Natural killer cell (primary cell): ENCODE data around the gene METTL25B. TPM values are rescaled to one million over a fixed set of nuclear protein-coding genes. Genes with fewer than 3 reads are reported as not detected.

ENCODE experiments used
- ATAC-seq, 3 donors: fragments of 150-1000 bp in 2 of 3; fragments of 200-7000 bp in 1 of 3; cut with Tn5 transposase; 1 replicate in 1 of 3; 2 replicates in 2 of 3; pipeline ENCODE4 v1.10.0; 2021; ENCODE audit warnings: mild to moderate bottlenecking in 2 of 3, moderate library complexity in 2 of 3
- DNase-seq, 2 donors: peaks; one replicate each; pipeline versions ENCODE4 v3.0.0 to v3.0.0-alpha.2; 2013 to 2021; ENCODE audit warnings: mixed read lengths in 1 of 2
- H3K27ac ChIP-seq: one replicate; pipeline ENCODE4 v1.5.1; 2013; ENCODE audit warnings: mild to moderate bottlenecking, low read length
- H3K27me3 ChIP-seq: one replicate; pipeline ENCODE4 v1.6.1; 2013; ENCODE audit warnings: low read length; ENCODE audit not compliant: control insufficient read depth, insufficient read depth
- H3K36me3 ChIP-seq: one replicate; pipeline ENCODE4 v1.6.1; 2013; ENCODE audit warnings: low read length; ENCODE audit not compliant: control insufficient read depth, insufficient read depth
- H3K4me1 ChIP-seq: one replicate; pipeline ENCODE4 v1.6.1; 2013; ENCODE audit warnings: low read length; ENCODE audit not compliant: control insufficient read depth, insufficient read depth
- H3K4me3 ChIP-seq: one replicate; pipeline ENCODE4 v1.5.1; 2013; ENCODE audit warnings: low read length
- H3K9me3 ChIP-seq: one replicate; pipeline ENCODE4 v1.6.1; 2013; ENCODE audit warnings: low read length; ENCODE audit not compliant: control insufficient read depth, insufficient read depth
- H3K27ac Mint-ChIP-seq, 2 donors: one replicate each; pipeline ENCODE4 v1.8.0; 2022; ENCODE audit warnings: mild to moderate bottlenecking in 2 of 2, mixed read lengths in 2 of 2, moderate library complexity in 1 of 2
- H3K27me3 Mint-ChIP-seq, 2 donors: one replicate each; pipeline ENCODE4 v1.8.0; 2022; ENCODE audit warnings: low read depth in 2 of 2, mixed read lengths in 2 of 2
- H3K36me3 Mint-ChIP-seq: one replicate; pipeline ENCODE4 v1.8.0; 2022; ENCODE audit warnings: mixed read lengths
- H3K4me1 Mint-ChIP-seq, 2 donors: one replicate each; pipeline ENCODE4 v1.8.0; 2022; ENCODE audit warnings: mixed read lengths in 2 of 2
- H3K4me3 Mint-ChIP-seq: one replicate; pipeline ENCODE4 v1.8.0; 2022; ENCODE audit warnings: mild to moderate bottlenecking, moderate library complexity, mixed read lengths
- H3K9me3 Mint-ChIP-seq, 2 donors: one replicate each; pipeline ENCODE4 v1.8.0; 2022; ENCODE audit warnings: mixed read lengths in 2 of 2
- WGBS: methylation state at CpG from one replicate; pipeline ENCODE4 v1.1.7; 2013; ENCODE audit warnings: missing lambda C conversion rate; ENCODE audit not compliant: insufficient coverage; 5-methylcytosine and 5-hydroxymethylcytosine counted together
- intact Hi-C: fragments of 100-400 bp; cut with micrococcal nuclease; formaldehyde crosslinking; loops from one replicate; pipeline ENCODE4 v1.14.2; 2022
- total RNA-seq, 4 donors: library from RNA; stranded (reverse); fragments of 120-200 nt in 1 of 4; gene quantifications; one replicate each; pipeline versions ENCODE4 v1.2.3 to v1.2.4, GENCODE V29; 2013 to 2022
- TF ChIP-seq, protein P1 (sequence below): fragments of 200-600 bp; IDR thresholded peaks from one replicate; pipeline ENCODE4 v1.8.0; 2022; ENCODE audit warnings: antibody characterized with exemption

Gene METTL25B
- total RNA-seq, 3 donors from 2014 or later (not counting 1 experiment from before 2014, with no cell fraction given) = 23.5 to 25.3 (median 23.8) TPM

DNA sequence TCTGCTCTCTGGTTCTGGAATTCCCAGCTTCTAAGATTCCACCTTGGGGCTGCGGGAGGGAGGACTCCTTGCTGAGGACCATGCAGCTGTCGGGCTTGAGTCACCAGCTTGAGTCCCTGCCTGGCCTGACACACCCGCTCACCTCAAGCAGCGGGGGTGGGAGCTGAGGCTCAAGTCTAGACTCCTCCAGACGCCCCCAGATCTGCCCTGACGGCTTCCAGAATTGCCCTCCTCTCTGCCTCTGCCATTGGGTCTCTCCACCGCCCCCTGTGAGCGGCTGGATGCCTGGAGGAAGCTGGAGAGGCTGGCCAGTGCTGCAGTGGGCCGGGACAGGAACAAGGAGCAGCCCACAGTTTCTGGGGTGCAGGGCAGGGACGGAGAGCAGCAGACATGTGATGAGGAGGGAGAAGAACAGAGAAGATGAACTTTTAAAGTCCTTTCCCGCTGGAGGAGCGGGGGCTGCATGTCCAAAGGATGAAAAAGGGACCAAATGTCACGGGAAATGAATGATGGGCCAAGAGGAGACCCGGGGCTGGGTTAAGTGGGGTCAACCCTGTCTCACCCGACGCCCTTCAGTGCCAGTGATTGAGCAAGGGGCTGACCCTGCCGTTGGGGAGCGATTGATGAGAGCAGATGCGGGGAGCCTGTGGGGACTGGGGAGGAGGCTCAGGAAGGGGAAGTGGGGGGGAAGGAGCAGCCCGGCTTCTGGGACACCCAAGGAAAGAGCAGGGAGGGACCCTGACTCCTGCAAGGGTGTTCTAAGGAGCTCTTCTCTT, 36.4 kb upstream of the METTL25B start:
- H3K27me3 Mint-ChIP-seq = peaks cover 39 to 47% of the 10 kb centered on the region in 2 donors
- H3K27ac ChIP-seq = no peak overlapping the region
- H3K9me3 Mint-ChIP-seq = no peaks in the 10 kb centered on the region
- 15% methylated on average over 20 of the region's 20 CpGs for WGBS
- intact Hi-C loops = loop anchor here (2.0 kb wide), 1 partner anchor 15 kb away; no protein-coding TSS in a partner anchor
- ATAC-seq (no peak), DNase-seq (no peak)
- H3K27me3 ChIP-seq = peaks cover 50% of the 10 kb centered on the region
- H3K9me3 ChIP-seq = no peaks in the 10 kb centered on the region
- no peaks in the 10 kb centered on the region for H3K36me3 ChIP-seq
- H3K4me1 Mint-ChIP-seq = peaks cover 7 to 21% of the 10 kb centered on the region in 2 donors
- H3K27ac Mint-ChIP-seq = no peak overlapping the region
- no peak overlapping the region for H3K4me3 ChIP-seq
- TF ChIP-seq, protein P1, sequence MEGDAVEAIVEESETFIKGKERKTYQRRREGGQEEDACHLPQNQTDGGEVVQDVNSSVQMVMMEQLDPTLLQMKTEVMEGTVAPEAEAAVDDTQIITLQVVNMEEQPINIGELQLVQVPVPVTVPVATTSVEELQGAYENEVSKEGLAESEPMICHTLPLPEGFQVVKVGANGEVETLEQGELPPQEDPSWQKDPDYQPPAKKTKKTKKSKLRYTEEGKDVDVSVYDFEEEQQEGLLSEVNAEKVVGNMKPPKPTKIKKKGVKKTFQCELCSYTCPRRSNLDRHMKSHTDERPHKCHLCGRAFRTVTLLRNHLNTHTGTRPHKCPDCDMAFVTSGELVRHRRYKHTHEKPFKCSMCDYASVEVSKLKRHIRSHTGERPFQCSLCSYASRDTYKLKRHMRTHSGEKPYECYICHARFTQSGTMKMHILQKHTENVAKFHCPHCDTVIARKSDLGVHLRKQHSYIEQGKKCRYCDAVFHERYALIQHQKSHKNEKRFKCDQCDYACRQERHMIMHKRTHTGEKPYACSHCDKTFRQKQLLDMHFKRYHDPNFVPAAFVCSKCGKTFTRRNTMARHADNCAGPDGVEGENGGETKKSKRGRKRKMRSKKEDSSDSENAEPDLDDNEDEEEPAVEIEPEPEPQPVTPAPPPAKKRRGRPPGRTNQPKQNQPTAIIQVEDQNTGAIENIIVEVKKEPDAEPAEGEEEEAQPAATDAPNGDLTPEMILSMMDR = no peak
- H3K4me1 ChIP-seq = peaks cover 7% of the 10 kb centered on the region
- no peaks in the 10 kb centered on the region for H3K36me3 Mint-ChIP-seq
- H3K4me3 Mint-ChIP-seq = no peak overlapping the region

DNA sequence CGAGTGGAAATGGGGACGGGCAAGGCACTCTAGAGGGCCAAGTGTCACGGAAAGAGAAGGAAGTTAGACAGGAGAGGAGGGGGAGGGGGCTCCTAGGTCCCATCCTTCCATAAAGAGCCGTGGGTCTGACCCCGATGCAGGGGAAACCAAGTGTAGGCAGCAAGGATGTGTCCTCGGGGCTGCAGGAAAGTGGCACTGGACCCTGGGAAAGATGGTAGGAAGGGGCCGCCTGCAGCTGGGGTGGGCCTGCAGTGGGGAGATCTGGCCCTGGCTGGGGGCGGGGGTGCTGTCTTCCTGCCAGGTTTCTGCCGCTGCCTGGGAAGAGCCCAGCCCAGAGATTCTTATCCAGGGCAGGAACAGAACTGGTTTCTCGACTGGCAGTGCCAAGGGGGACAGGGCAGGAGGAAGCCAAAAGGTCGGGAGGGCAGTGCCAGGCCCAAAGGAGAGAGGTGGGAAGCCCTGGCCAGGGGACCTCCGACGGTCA, 35.8 kb upstream of the METTL25B start:
- H3K36me3 ChIP-seq = no peaks in the 10 kb centered on the region
- H3K4me3 ChIP-seq = no peak overlapping the region
- ATAC-seq (no peak), DNase-seq (no peak)
- intact Hi-C loops = loop anchor here (2.0 kb wide), 1 partner anchor 14 kb away; no protein-coding TSS in a partner anchor
- Mint-ChIP-seq H3K27ac (no peak overlapping the region), H3K4me1 (peaks cover 7 to 21% of the 10 kb centered on the region in 2 donors), H3K4me3 (no peak overlapping the region), H3K36me3 (no peaks in the 10 kb centered on the region), H3K27me3 (peaks cover 45 to 50% of the 10 kb centered on the region in 2 donors), H3K9me3 (no peaks in the 10 kb centered on the region)
- H3K27ac ChIP-seq = no peak overlapping the region
- TF ChIP-seq, protein P1 = no peak
- H3K4me1 ChIP-seq = peaks cover 7% of the 10 kb centered on the region
- no peaks in the 10 kb centered on the region for H3K9me3 ChIP-seq
- WGBS = 9% methylated on average over 13 of the region's 13 CpGs
- peaks cover 50% of the 10 kb centered on the region for H3K27me3 ChIP-seq

DNA sequence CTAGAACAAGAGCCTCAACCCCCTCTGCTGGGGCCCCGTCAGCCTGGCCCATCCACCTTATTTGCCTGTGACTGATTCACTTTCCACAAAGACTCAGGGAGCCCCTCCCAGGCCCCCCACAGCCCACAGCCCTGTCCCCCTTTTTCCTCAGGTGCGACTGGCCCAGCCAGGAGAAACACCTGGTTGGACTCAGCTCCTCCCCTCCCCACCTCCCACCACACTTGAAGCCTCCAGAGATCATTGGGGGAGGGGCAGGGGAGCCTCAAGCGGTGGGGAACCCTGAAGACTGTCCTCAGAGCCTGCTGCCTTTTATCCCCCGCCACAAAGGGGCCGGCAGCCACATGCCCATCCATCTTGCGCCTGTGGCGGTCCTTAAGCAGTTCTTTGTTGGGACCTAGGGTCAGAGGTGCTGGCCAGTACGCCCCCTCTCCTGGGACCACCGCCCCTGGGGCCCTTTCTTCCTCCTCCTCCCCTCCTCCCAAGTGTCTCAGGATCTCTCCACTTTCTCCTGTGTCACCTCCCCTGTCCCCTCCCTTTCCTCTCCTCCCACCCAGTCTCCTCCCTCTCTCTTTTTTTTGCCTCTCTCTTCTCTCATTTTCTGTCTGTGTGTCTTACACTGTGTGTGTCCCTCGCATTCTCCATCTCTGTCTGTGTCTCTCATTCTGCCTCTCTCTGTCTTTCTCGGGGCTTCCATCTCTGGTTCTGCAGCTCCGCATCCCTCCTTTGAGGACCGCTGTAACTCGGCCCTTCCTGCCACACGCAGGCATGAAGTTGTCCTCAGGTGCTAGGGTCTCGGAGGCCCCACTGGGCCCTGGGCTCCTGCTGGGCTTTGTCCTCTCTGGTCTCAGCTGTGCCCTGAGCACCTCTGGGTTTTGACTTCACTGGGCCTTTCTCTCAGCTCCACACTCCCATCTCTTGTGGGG, 35.1 kb upstream of the METTL25B start:
- Histone ChIP-seq H3K9me3 (no peaks in the 10 kb centered on the region), H3K36me3 (no peaks in the 10 kb centered on the region), H3K27me3 (peaks cover 50% of the 10 kb centered on the region), H3K4me3 (no peak overlapping the region), H3K27ac (no peak overlapping the region), H3K4me1 (peaks cover 7% of the 10 kb centered on the region)
- TF ChIP-seq, protein P1 = no peak
- DNase-seq (peak in 1 of 2 donors; percentile 51), ATAC-seq (no peak)
- 39% methylated on average over 16 of the region's 16 CpGs for WGBS
- H3K27ac Mint-ChIP-seq = no peak overlapping the region
- H3K4me1 Mint-ChIP-seq = peaks cover 7 to 21% of the 10 kb centered on the region in 2 donors
- H3K4me3 Mint-ChIP-seq = no peak overlapping the region
- peaks cover 47 to 49% of the 10 kb centered on the region in 2 donors for H3K27me3 Mint-ChIP-seq
- intact Hi-C loops = loop anchor here (2.0 kb wide), 1 partner anchor 14 kb away; no protein-coding TSS in a partner anchor
- no peaks in the 10 kb centered on the region for H3K9me3 Mint-ChIP-seq
- no peaks in the 10 kb centered on the region for H3K36me3 Mint-ChIP-seq
